HepG2 (cell line): ENCODE measurements around the gene SMARCB1. TPM values are rescaled to one million over a fixed set of nuclear protein-coding genes. Genes with fewer than 3 reads are reported as not detected.

Experiments
- EHMT2 ChIP-seq: fragments of 200-600 bp; sonication (generic); IDR thresholded peaks from 2 replicates; pipeline ENCODE4 v1.7.0; 2017; ENCODE audit warnings: antibody characterized with exemption, low read depth, low read length, borderline replicate concordance
- HNRNPLL ChIP-seq: fragments of 200-400 bp; formaldehyde crosslinking; IDR thresholded peaks from 2 replicates; pipeline ENCODE4 v1.6.1; 2017; ENCODE audit warnings: mild to moderate bottlenecking, low read depth, low read length; ENCODE audit not compliant: poor library complexity, severe bottlenecking
- KDM6A ChIP-seq: IDR thresholded peaks from 2 replicates; pipeline ENCODE4 v1.6.1; 2016; ENCODE audit warnings: low read depth
- POLR2AphosphoS5 ChIP-seq: IDR thresholded peaks from 2 replicates; pipeline ENCODE4 v1.6.1; 2012; ENCODE audit warnings: low read depth, low read length
- PRPF4 ChIP-seq: fragments of 200-400 bp; formaldehyde crosslinking; IDR thresholded peaks from 2 replicates; pipeline ENCODE4 v1.6.1; 2016; ENCODE audit warnings: low read length, low read depth; ENCODE audit not compliant: poor library complexity, severe bottlenecking
- RBAK ChIP-seq: sonication (generic); formaldehyde crosslinking; IDR thresholded peaks from 2 replicates; pipeline ENCODE4 v1.5.1; 2020; ENCODE audit warnings: mild to moderate bottlenecking, missing genetic modification reagents
- REST ChIP-seq, 2 experiments: IDR thresholded peaks; 2 replicates each; pipeline ENCODE4 v1.6.1; 2011 to 2012; ENCODE audit warnings: low read length in 2 of 2, borderline replicate concordance in 1 of 2, low read depth in 1 of 2, mild to moderate bottlenecking in 1 of 2, moderate library complexity in 1 of 2
- SNAPC2 ChIP-seq: sonication (generic); formaldehyde crosslinking; IDR thresholded peaks from 2 replicates; pipeline ENCODE4 v1.8.1; 2022; ENCODE audit warnings: mild to moderate bottlenecking, missing genetic modification reagents
- SOX13 ChIP-seq, 3 experiments: fragments of 450-650 bp in 1 of 3; sonication (generic) in 1 of 3; formaldehyde crosslinking in 1 of 3; IDR thresholded peaks in 2 of 3; conservative IDR thresholded peaks in 1 of 3; 2 replicates each; pipeline versions ENCODE4 v1.5.0 to v1.6.1; 2016 to 2020; ENCODE audit warnings: antibody characterized with exemption in 1 of 3, mild to moderate bottlenecking in 1 of 3, missing compliant biosample characterization in 1 of 3, missing genetic modification reagents in 1 of 3, moderate library complexity in 1 of 3
- TFE3 ChIP-seq: IDR thresholded peaks from 2 replicates; pipeline ENCODE4 v1.6.1; 2016
- ZNF292 ChIP-seq: sonication (generic); formaldehyde crosslinking; IDR thresholded peaks from 2 replicates; pipeline ENCODE4 v1.8.1; 2022; ENCODE audit warnings: mild to moderate bottlenecking, low read depth, missing genetic modification reagents, borderline replicate concordance
- ZNF383 ChIP-seq: sonication (generic); formaldehyde crosslinking; IDR thresholded peaks from 2 replicates; pipeline ENCODE4 v1.4.0; 2020; ENCODE audit warnings: missing genetic modification reagents, mild to moderate bottlenecking, borderline replicate concordance
- polyA plus RNA-seq, 8 experiments: library from polyadenylated mRNA; depleted of rRNA in 3 of 8; stranded (reverse) in 7 of 8; unstranded in 1 of 8; fragments of >200 nt; fragmentation: Illumina TruSeq in 4 of 8; extraction: Trizol in 4 of 8; gene quantifications; 2 replicates each; pipeline versions ENCODE4 v1.2.1 to v1.2.3, GENCODE V29; 2011 to 2016; ENCODE audit warnings: low read depth in 4 of 8, missing spikeins in 1 of 8, mixed read lengths in 1 of 8; ENCODE audit not compliant: insufficient read depth in 1 of 8
- total RNA-seq, 5 experiments: library from RNA; depleted of rRNA; stranded (reverse); fragments of >200 nt; fragmentation: Illumina TruSeq; extraction: Trizol; gene quantifications; 2 replicates each; pipeline ENCODE4 v1.2.3, GENCODE V29; 2016; ENCODE audit warnings: low read depth in 1 of 5
- TF ChIP-seq, protein P1 (sequence below): sonication (generic); formaldehyde crosslinking; IDR thresholded peaks from 2 replicates; pipeline ENCODE4 v1.9.0; 2021; ENCODE audit warnings: mild to moderate bottlenecking, missing genetic modification reagents

Gene SMARCB1
- total and polyA plus RNA-seq, 2 of the 13 experiments (the other 11 are each of a cell fraction or from before 2014, with no cell fraction given), result 74.0 to 166 TPM

- TF ChIP-seq, protein P1, sequence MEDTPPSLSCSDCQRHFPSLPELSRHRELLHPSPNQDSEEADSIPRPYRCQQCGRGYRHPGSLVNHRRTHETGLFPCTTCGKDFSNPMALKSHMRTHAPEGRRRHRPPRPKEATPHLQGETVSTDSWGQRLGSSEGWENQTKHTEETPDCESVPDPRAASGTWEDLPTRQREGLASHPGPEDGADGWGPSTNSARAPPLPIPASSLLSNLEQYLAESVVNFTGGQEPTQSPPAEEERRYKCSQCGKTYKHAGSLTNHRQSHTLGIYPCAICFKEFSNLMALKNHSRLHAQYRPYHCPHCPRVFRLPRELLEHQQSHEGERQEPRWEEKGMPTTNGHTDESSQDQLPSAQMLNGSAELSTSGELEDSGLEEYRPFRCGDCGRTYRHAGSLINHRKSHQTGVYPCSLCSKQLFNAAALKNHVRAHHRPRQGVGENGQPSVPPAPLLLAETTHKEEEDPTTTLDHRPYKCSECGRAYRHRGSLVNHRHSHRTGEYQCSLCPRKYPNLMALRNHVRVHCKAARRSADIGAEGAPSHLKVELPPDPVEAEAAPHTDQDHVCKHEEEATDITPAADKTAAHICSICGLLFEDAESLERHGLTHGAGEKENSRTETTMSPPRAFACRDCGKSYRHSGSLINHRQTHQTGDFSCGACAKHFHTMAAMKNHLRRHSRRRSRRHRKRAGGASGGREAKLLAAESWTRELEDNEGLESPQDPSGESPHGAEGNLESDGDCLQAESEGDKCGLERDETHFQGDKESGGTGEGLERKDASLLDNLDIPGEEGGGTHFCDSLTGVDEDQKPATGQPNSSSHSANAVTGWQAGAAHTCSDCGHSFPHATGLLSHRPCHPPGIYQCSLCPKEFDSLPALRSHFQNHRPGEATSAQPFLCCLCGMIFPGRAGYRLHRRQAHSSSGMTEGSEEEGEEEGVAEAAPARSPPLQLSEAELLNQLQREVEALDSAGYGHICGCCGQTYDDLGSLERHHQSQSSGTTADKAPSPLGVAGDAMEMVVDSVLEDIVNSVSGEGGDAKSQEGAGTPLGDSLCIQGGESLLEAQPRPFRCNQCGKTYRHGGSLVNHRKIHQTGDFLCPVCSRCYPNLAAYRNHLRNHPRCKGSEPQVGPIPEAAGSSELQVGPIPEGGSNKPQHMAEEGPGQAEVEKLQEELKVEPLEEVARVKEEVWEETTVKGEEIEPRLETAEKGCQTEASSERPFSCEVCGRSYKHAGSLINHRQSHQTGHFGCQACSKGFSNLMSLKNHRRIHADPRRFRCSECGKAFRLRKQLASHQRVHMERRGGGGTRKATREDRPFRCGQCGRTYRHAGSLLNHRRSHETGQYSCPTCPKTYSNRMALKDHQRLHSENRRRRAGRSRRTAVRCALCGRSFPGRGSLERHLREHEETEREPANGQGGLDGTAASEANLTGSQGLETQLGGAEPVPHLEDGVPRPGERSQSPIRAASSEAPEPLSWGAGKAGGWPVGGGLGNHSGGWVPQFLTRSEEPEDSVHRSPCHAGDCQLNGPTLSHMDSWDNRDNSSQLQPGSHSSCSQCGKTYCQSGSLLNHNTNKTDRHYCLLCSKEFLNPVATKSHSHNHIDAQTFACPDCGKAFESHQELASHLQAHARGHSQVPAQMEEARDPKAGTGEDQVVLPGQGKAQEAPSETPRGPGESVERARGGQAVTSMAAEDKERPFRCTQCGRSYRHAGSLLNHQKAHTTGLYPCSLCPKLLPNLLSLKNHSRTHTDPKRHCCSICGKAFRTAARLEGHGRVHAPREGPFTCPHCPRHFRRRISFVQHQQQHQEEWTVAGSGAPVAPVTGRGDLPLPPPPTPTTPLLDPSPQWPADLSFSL (CRISPR knock-in tag), result no peak
- TF ChIP-seq SNAPC2 (CRISPR knock-in tag) (no peak), KDM6A (CRISPR knock-in tag) (0 out of 2 replicates have a peak, but pooled peaks have one; percentile 29), HNRNPLL (no peak), ZNF383 (no peak), RBAK (no peak), TFE3 (no peak; the same call in 1 of the 2 replicates), POLR2AphosphoS5 (peak; percentile 47), SOX13 (IDR thresholded peaks at IDR 0.05) (no peak), SOX13 (CRISPR knock-in tag; conservative IDR thresholded peaks at IDR 0.05 in 1 of 2, IDR thresholded peaks at IDR 0.05 in 1 of 2) (0 out of 4 replicates have a peak, but pooled peaks of 1 of the 2 experiments have one; percentile 24), REST (IDR thresholded peaks at IDR 0.05; ENCODE audit: borderline replicate concordance in 1 of 2, low read depth in 1 of 2, low read length in 2 of 2) (no peak), ZNF292 (CRISPR knock-in tag) (no peak), PRPF4 (no peak), EHMT2 (no peak)
Observed at GRCh38 chr22:23764899-23765881, 21.6 kb upstream of the SMARCB1 start (continued).
